GM19023 (cell line): ENCODE data around the gene IGFBP1.
"Not testable (repeated sequence)": the region's sequence is repeated elsewhere in the genome, so short reads cannot be mapped to it uniquely, and the experiment has no call there.

Experiments
- ATAC-seq: cut with Tn5 transposase; IDR thresholded peaks from one replicate; pipeline ENCODE4 v1.9.1; 2021; ENCODE audit warnings: mild to moderate bottlenecking, moderate library complexity; ENCODE audit not compliant: unreplicated experiment

IGFBP1 gene

GRCh38 chr7:45930967-45931366, 42.7 kb downstream of the IGFBP1 start:
- ATAC-seq, result no peak

GRCh38 chr7:45937301-45937700, 49.0 kb downstream of the IGFBP1 start:
- no peak for ATAC-seq

- ATAC-seq, result no peak
These were observed 49.6 kb downstream of the IGFBP1 start for GRCh38 chr7:45937862-45938261.

GRCh38 chr7:45938626-45939302, 50.5 kb downstream of the IGFBP1 start:
- ATAC-seq, result no peak

- ATAC-seq, result no peak
These were observed 51.3 kb downstream of the IGFBP1 start for GRCh38 chr7:45939574-45939973.

- not testable (repeated sequence) for ATAC-seq
These were observed 52.0 kb downstream of the IGFBP1 start for GRCh38 chr7:45940237-45940781.

- ATAC-seq, result no peak
These were observed 52.7 kb downstream of the IGFBP1 start for GRCh38 chr7:45940939-45941338.
